H9 (cell line): ENCODE results near the gene ZNF749. TPM values are rescaled to one million over a fixed set of nuclear protein-coding genes. Genes with fewer than 3 reads are reported as not detected.

ENCODE experiments used
- DNase-seq: peaks from one replicate; pipeline ENCODE4 v3.0.0-alpha.2; 2017
- H2AFZ ChIP-seq: one replicate; pipeline ENCODE4 v1.6.1; 2013; ENCODE audit warnings: mild to moderate bottlenecking, low read length, control low read depth, moderate library complexity
- H2AK5ac ChIP-seq: 2 replicates; pipeline ENCODE4 v1.6.1; 2013; ENCODE audit warnings: low read length, control low read depth, mixed read lengths; ENCODE audit not compliant: insufficient read length
- H2BK120ac ChIP-seq: one replicate; pipeline ENCODE4 v1.6.1; 2013; ENCODE audit warnings: low read depth, mild to moderate bottlenecking, low read length, control low read depth, inconsistent platforms; ENCODE audit not compliant: poor library complexity, severe bottlenecking
- H2BK12ac ChIP-seq: 2 replicates; pipeline ENCODE4 v1.6.1; 2013; ENCODE audit warnings: low read length, control low read depth, mixed read lengths, low read depth; ENCODE audit not compliant: insufficient read length
- H2BK15ac ChIP-seq: 2 replicates; pipeline ENCODE4 v1.6.1; 2013; ENCODE audit warnings: low read depth, low read length, control low read depth
- H2BK20ac ChIP-seq: one replicate; pipeline ENCODE4 v1.6.1; 2013; ENCODE audit warnings: low read depth, mild to moderate bottlenecking, low read length, control low read depth, inconsistent platforms; ENCODE audit not compliant: poor library complexity, severe bottlenecking
- H2BK5ac ChIP-seq: 2 replicates; pipeline ENCODE4 v1.6.1; 2013; ENCODE audit warnings: low read length, control low read depth, mixed read lengths; ENCODE audit not compliant: insufficient read length
- H3K14ac ChIP-seq: 2 replicates; pipeline ENCODE4 v1.6.1; 2013; ENCODE audit warnings: low read length, control low read depth; ENCODE audit not compliant: insufficient read depth
- H3K18ac ChIP-seq: 2 replicates; pipeline ENCODE4 v1.6.1; 2013; ENCODE audit warnings: low read depth, mild to moderate bottlenecking, mixed read lengths, low read length, control low read depth; ENCODE audit not compliant: insufficient read length
- H3K23ac ChIP-seq: 2 replicates; pipeline ENCODE4 v1.6.1; 2013; ENCODE audit warnings: low read length, control low read depth, mixed read lengths, low read depth; ENCODE audit not compliant: insufficient read length
- H3K23me2 ChIP-seq: 2 replicates; pipeline ENCODE4 v1.6.1; 2013; ENCODE audit warnings: low read depth, mild to moderate bottlenecking, mixed read lengths, low read length, control low read depth; ENCODE audit not compliant: insufficient read length, poor library complexity, severe bottlenecking
- H3K27ac ChIP-seq: 2 replicates; pipeline ENCODE4 v1.5.1; 2013; ENCODE audit warnings: low read length, control low read depth, mixed read lengths, low read depth; ENCODE audit not compliant: insufficient read length
- H3K27me3 ChIP-seq: 2 replicates; pipeline ENCODE4 v1.6.1; 2013; ENCODE audit warnings: low read length, control low read depth, inconsistent platforms; ENCODE audit not compliant: insufficient read depth
- H3K4ac ChIP-seq: 2 replicates; pipeline ENCODE4 v1.6.1; 2013; ENCODE audit warnings: low read depth, mild to moderate bottlenecking, control low read depth, inconsistent platforms, low read length, moderate library complexity
- H3K4me1 ChIP-seq: 2 replicates; pipeline ENCODE4 v1.6.1; 2013; ENCODE audit warnings: low read length, control low read depth, inconsistent platforms; ENCODE audit not compliant: insufficient read depth
- H3K4me2 ChIP-seq: 2 replicates; pipeline ENCODE4 v1.6.1; 2013; ENCODE audit warnings: low read length, control low read depth, mixed read lengths; ENCODE audit not compliant: insufficient read length, insufficient read depth
- H3K56ac ChIP-seq: 2 replicates; pipeline ENCODE4 v1.6.1; 2013; ENCODE audit warnings: low read depth, mild to moderate bottlenecking, mixed read lengths, low read length, control low read depth; ENCODE audit not compliant: insufficient read length
- H3K79me1 ChIP-seq: 2 replicates; pipeline ENCODE4 v1.6.1; 2013; ENCODE audit warnings: low read depth, mild to moderate bottlenecking, moderate library complexity, low read length, control low read depth, inconsistent platforms; ENCODE audit not compliant: insufficient read depth, poor library complexity, severe bottlenecking
- H3K79me2 ChIP-seq: 2 replicates; pipeline ENCODE4 v1.6.1; 2013; ENCODE audit warnings: low read length, control low read depth, inconsistent platforms; ENCODE audit not compliant: insufficient read depth
- H3K9ac ChIP-seq: 2 replicates; pipeline ENCODE4 v1.6.1; 2013; ENCODE audit warnings: low read length, control low read depth, mixed read lengths; ENCODE audit not compliant: insufficient read length; ENCODE audit errors: extremely low read depth
- H3K9me3 ChIP-seq: one replicate; pipeline ENCODE4 v1.6.1; 2013; ENCODE audit warnings: low read depth, low read length, inconsistent platforms; ENCODE audit not compliant: control insufficient read depth
- H3T11ph ChIP-seq: one replicate; pipeline ENCODE4 v1.6.1; 2013; ENCODE audit warnings: mild to moderate bottlenecking, low read length, control low read depth, inconsistent platforms
- H4K20me1 ChIP-seq: one replicate; pipeline ENCODE4 v1.6.1; 2013; ENCODE audit not compliant: control insufficient read depth, insufficient read length, insufficient read depth
- H4K5ac ChIP-seq: 2 replicates; pipeline ENCODE4 v1.6.1; 2013; ENCODE audit warnings: low read depth, mild to moderate bottlenecking, mixed read lengths, low read length, control low read depth; ENCODE audit not compliant: insufficient read length
- H4K8ac ChIP-seq: replicated peaks from 2 replicates; pipeline ENCODE4 v1.6.1; 2013; ENCODE audit warnings: low read length, control low read depth, mixed read lengths, low read depth; ENCODE audit not compliant: insufficient read length
- H4K91ac ChIP-seq: 2 replicates; pipeline ENCODE4 v1.6.1; 2013; ENCODE audit warnings: low read depth, mild to moderate bottlenecking, moderate library complexity, mixed read lengths, low read length, control low read depth; ENCODE audit not compliant: insufficient read length
- H3K27ac Mint-ChIP-seq, 3 experiments: 2 replicates in 2 of 3; 3 replicates in 1 of 3; pipeline ENCODE4 v1.8.0; 2020 to 2021; ENCODE audit warnings: mixed read lengths in 3 of 3, mild to moderate bottlenecking in 1 of 3, moderate library complexity in 1 of 3
- H3K27me3 Mint-ChIP-seq: 2 replicates; pipeline ENCODE4 v1.8.0; 2021; ENCODE audit warnings: low read depth, mild to moderate bottlenecking, moderate library complexity, mixed read lengths
- H3K36me3 Mint-ChIP-seq, 3 experiments: 2 replicates in 2 of 3; 3 replicates in 1 of 3; pipeline ENCODE4 v1.8.0; 2020 to 2021; ENCODE audit warnings: low read depth in 3 of 3, mixed read lengths in 3 of 3; ENCODE audit not compliant: insufficient read depth in 1 of 3
- H3K4me1 Mint-ChIP-seq, 2 experiments: 2 replicates each; pipeline ENCODE4 v1.8.0; 2020; ENCODE audit warnings: mixed read lengths in 2 of 2
- H3K4me3 Mint-ChIP-seq, 2 experiments: 2 replicates in 1 of 2; 3 replicates in 1 of 2; pipeline ENCODE4 v1.8.0; 2020 to 2021; ENCODE audit warnings: mild to moderate bottlenecking in 2 of 2, mixed read lengths in 2 of 2, moderate library complexity in 1 of 2
- H3K9me3 Mint-ChIP-seq, 2 experiments: 2 replicates in 1 of 2; 3 replicates in 1 of 2; pipeline ENCODE4 v1.8.0; 2020; ENCODE audit warnings: mild to moderate bottlenecking in 2 of 2, mixed read lengths in 2 of 2, moderate library complexity in 1 of 2
- CTCF ChIP-seq: fragments of 200-600 bp; sonication (generic); conservative IDR thresholded peaks from 3 replicates; pipeline ENCODE4 v1.8.0; 2021; ENCODE audit warnings: antibody characterized with exemption, mild to moderate bottlenecking
- WGBS: extraction: QIAGEN DNeasy Blood & Tissue Kit; methylation state at CpG from one replicate; pipeline ENCODE4 v1.1.7; 2013; ENCODE audit warnings: missing lambda C conversion rate, low lambda C conversion rate, mixed read lengths; ENCODE audit not compliant: insufficient read length; ENCODE audit errors: extremely low coverage; 5-methylcytosine and 5-hydroxymethylcytosine counted together
- total RNA-seq: library from RNA; stranded (reverse); gene quantifications from 2 replicates; pipeline ENCODE4 v1.2.1, GENCODE V29; 2021

ZNF749 gene
- total RNA-seq, 1 experiment from 2014 or later: 25.0 TPM

- no peaks in the 10 kb centered on the region for H3K4me1 ChIP-seq
- H3K14ac ChIP-seq: no peak overlapping the region
- H3K18ac ChIP-seq: no peak overlapping the region
- no peak overlapping the region for H2AFZ ChIP-seq
- no peak for DNase-seq
- Mint-ChIP-seq H3K9me3 (peaks cover 6 to 35% of the 10 kb centered on the region in 2 experiments; a peak in 4 of 5 replicates), H3K4me1 (no peaks in the 10 kb centered on the region), H3K36me3 (peaks cover 0 to 13% (median 4%) of the 10 kb centered on the region in 3 experiments; a peak in 4 of 7 replicates), H3K4me3 (no peak overlapping the region), H3K27ac (no peak overlapping the region), H3K27me3 (no peaks in the 10 kb centered on the region)
- no peaks in the 10 kb centered on the region for H3K27me3 ChIP-seq
- no peak overlapping the region for H4K8ac ChIP-seq
- no peak overlapping the region for H2AK5ac ChIP-seq
- TF ChIP-seq CTCF: no peak
- no peak overlapping the region for H3K56ac ChIP-seq
- H3K27ac ChIP-seq: no peak overlapping the region
- no peak overlapping the region for H3K23ac ChIP-seq
- no peak overlapping the region for H2BK12ac ChIP-seq
- H3K4ac ChIP-seq: no peak overlapping the region
- no peak overlapping the region for H3K4me2 ChIP-seq
- no peaks in the 10 kb centered on the region for H3K23me2 ChIP-seq
- H2BK120ac ChIP-seq: no peak overlapping the region
- H4K5ac ChIP-seq: no peak overlapping the region
- H3K79me1 ChIP-seq: no peaks in the 10 kb centered on the region
- H3K79me2 ChIP-seq: no peaks in the 10 kb centered on the region
- no peak overlapping the region for H3K9ac ChIP-seq
- H2BK15ac ChIP-seq: no peak overlapping the region
- no peak overlapping the region for H2BK5ac ChIP-seq
- no peaks in the 10 kb centered on the region for H4K20me1 ChIP-seq
- H3K9me3 ChIP-seq: no peaks in the 10 kb centered on the region
- no peak overlapping the region for H3T11ph ChIP-seq
- H4K91ac ChIP-seq: no peak overlapping the region
- H2BK20ac ChIP-seq: no peak overlapping the region
- WGBS: no CpG with 5 or more reads among the region's 3 CpGs
Observed at GRCh38 chr19:57452307-57452706, 17.2 kb downstream of the ZNF749 start.
